ENCODE data around the gene ARHGAP31. TPM values are rescaled to one million over a fixed set of nuclear protein-coding genes. Genes with fewer than 3 reads are reported as not detected.

The ARHGAP31 gene
- total and polyA plus RNA-seq, 10 of the 15 experiments (the other 5 are each of a cell fraction or from before 2014, with no cell fraction given), result 0.97 to 29.8 (median 10.3) TPM

DNA sequence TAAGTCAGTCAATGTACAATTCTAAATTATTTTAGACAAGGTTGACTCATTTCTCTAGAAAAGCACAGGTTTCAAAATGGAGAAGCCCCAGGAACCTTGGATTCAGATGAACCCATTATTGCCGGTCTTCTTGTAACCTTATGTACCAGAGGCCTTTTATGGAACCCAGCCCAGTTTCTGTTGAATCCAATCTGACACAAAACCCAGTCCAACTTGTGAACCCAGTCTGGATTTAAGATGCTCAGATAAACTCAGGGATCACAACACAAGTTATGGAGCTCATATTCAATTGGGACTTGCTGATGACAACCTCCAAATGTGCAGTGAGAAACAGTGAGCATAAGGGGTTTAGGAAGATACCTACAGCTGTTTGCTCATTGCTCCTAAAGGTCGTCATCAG, 37.1 kb upstream of the ARHGAP31 start:
- intact Hi-C loops (cut with micrococcal nuclease; ENCODE audit: unreplicated experiment), result no loop called here
- FAIRE-seq (no peak), ATAC-seq (no peak), DNase-seq (ENCODE audit: low read depth, low spot score) (no peak)
- Histone ChIP-seq H3K4me1 (ENCODE audit: control insufficient read depth, insufficient read depth, low read length) (peaks cover 10% of the 10 kb centered on the region; the same call in 1 of the 2 replicates), H3K79me2 (ENCODE audit: control insufficient read depth, insufficient read depth, low read length) (no peaks in the 10 kb centered on the region), H3K4me3 (no peak overlapping the region), H3K9me3 (replicated peaks; ENCODE audit: control insufficient read depth, insufficient read depth, low read length) (peaks cover 2% of the 10 kb centered on the region; the same call in 1 of the 3 replicates), H3K9ac (ENCODE audit: control insufficient read depth, insufficient read depth, low read length) (no peak overlapping the region), H3K36me3 (ENCODE audit: control insufficient read depth in 2 of 2, insufficient read depth in 2 of 2, low read length in 1 of 2) (no peaks in the 10 kb centered on the region), H2AFZ (ENCODE audit: control insufficient read depth, low read depth, low read length) (no peak overlapping the region), H3K4me2 (ENCODE audit: control insufficient read depth, insufficient read depth) (no peak overlapping the region), H3K27ac (ENCODE audit: control insufficient read depth, insufficient read depth) (no peak overlapping the region), H3K27me3 (replicated peaks in 1 of 2; ENCODE audit: control insufficient read depth in 2 of 2, insufficient read depth in 2 of 2, low read length in 1 of 2) (no peaks in the 10 kb centered on the region), H4K20me1 (ENCODE audit: control insufficient read depth, insufficient read depth) (no peaks in the 10 kb centered on the region)
- BruUV-seq (replicated peaks), result no TSS peak
- RAD21 ChIA-PET (ENCODE audit: unreplicated experiment), result interaction anchor here (1.6 kb wide), 1 partner anchor 43 kb away, joined by 5 read pairs; no protein-coding TSS in a partner anchor
- SMC1A ChIA-PET (ENCODE audit: uncharacterized antibody, unreplicated experiment), result interaction anchor here (0.7 to 1.6 kb wide), 2 partner anchors 16 to 270 kb away, joined by 3 to 4 read pairs; partner anchors contain the start of gene B4GALT4
- WGBS (ENCODE audit: insufficient coverage, insufficient replicate concordance, low lambda C conversion rate, missing lambda C conversion rate), result 100% methylated on average over 2 of the region's 2 CpGs
- POLR2A ChIA-PET, result no interaction called here
- in situ Hi-C loops (cut with MboI), result no loop called here
- CTCF ChIA-PET, result interaction anchor here (2.4 to 3.6 kb wide), 4 partner anchors 12 to 374 kb away, joined by 6 to 34 read pairs (median 16); partner anchors contain the start of gene B4GALT4
- TF ChIP-seq CHD1 (IDR thresholded peaks at IDR 0.05; ENCODE audit: low read depth, low read length), result no peak
- no peak for TF ChIP-seq PAX8 (IDR thresholded peaks at IDR 0.05)
- no peak for TF ChIP-seq NR2C1 (IDR thresholded peaks at IDR 0.05)
- TF ChIP-seq, protein P1, sequence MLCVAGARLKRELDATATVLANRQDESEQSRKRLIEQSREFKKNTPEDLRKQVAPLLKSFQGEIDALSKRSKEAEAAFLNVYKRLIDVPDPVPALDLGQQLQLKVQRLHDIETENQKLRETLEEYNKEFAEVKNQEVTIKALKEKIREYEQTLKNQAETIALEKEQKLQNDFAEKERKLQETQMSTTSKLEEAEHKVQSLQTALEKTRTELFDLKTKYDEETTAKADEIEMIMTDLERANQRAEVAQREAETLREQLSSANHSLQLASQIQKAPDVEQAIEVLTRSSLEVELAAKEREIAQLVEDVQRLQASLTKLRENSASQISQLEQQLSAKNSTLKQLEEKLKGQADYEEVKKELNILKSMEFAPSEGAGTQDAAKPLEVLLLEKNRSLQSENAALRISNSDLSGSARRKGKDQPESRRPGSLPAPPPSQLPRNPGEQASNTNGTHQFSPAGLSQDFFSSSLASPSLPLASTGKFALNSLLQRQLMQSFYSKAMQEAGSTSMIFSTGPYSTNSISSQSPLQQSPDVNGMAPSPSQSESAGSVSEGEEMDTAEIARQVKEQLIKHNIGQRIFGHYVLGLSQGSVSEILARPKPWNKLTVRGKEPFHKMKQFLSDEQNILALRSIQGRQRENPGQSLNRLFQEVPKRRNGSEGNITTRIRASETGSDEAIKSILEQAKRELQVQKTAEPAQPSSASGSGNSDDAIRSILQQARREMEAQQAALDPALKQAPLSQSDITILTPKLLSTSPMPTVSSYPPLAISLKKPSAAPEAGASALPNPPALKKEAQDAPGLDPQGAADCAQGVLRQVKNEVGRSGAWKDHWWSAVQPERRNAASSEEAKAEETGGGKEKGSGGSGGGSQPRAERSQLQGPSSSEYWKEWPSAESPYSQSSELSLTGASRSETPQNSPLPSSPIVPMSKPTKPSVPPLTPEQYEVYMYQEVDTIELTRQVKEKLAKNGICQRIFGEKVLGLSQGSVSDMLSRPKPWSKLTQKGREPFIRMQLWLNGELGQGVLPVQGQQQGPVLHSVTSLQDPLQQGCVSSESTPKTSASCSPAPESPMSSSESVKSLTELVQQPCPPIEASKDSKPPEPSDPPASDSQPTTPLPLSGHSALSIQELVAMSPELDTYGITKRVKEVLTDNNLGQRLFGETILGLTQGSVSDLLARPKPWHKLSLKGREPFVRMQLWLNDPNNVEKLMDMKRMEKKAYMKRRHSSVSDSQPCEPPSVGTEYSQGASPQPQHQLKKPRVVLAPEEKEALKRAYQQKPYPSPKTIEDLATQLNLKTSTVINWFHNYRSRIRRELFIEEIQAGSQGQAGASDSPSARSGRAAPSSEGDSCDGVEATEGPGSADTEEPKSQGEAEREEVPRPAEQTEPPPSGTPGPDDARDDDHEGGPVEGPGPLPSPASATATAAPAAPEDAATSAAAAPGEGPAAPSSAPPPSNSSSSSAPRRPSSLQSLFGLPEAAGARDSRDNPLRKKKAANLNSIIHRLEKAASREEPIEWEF (IDR thresholded peaks at IDR 0.05; ENCODE audit: insufficient replicate concordance, low read depth, low read length), result no peak
